HEK293 (cell line): ENCODE data around the gene GATC.
A peak's percentile ranks its signal among the peaks of the same experiment; 100 is the strongest.

Experiments
- CTCF ChIP-seq: fragments of 450-650 bp; formaldehyde crosslinking; IDR thresholded peaks from 2 replicates; pipeline ENCODE4 v1.5.1; 2016; ENCODE audit warnings: missing biosample characterization, missing genetic modification characterization
- GLIS1 ChIP-seq: fragments of 450-650 bp; formaldehyde crosslinking; IDR thresholded peaks from 2 replicates; pipeline ENCODE4 v1.5.1; 2016; ENCODE audit warnings: missing biosample characterization, missing genetic modification characterization
- HOXD13 ChIP-seq: sonication (generic); formaldehyde crosslinking; IDR thresholded peaks from 2 replicates; pipeline ENCODE4 v1.8.0; 2022; ENCODE audit warnings: missing genetic modification reagents, borderline replicate concordance
- PRDM6 ChIP-seq: fragments of 450-650 bp; formaldehyde crosslinking; IDR thresholded peaks from 2 replicates; pipeline ENCODE4 v1.5.1; 2017; ENCODE audit warnings: missing biosample characterization, missing genetic modification characterization
- RBAK ChIP-seq: fragments of 450-650 bp; formaldehyde crosslinking; IDR thresholded peaks from 2 replicates; pipeline ENCODE4 v1.5.1; 2016; ENCODE audit warnings: missing biosample characterization, missing genetic modification characterization
- TCF7L2 ChIP-seq: IDR thresholded peaks from 2 replicates; pipeline ENCODE4 v1.6.1; 2011; ENCODE audit warnings: low read depth, mild to moderate bottlenecking, inconsistent platforms, low read length, moderate library complexity, borderline replicate concordance
- WT1 ChIP-seq: fragments of 450-650 bp; formaldehyde crosslinking; IDR thresholded peaks from 2 replicates; pipeline ENCODE4 v1.5.1; 2016; ENCODE audit warnings: missing biosample characterization, missing genetic modification characterization
- ZBTB11 ChIP-seq: fragments of 450-650 bp; formaldehyde crosslinking; conservative IDR thresholded peaks from 2 replicates; pipeline ENCODE4 v1.5.1; 2016; ENCODE audit warnings: low read depth, missing biosample characterization, missing genetic modification characterization
- ZBTB21 ChIP-seq: fragments of 450-650 bp; formaldehyde crosslinking; IDR thresholded peaks from 2 replicates; pipeline ENCODE4 v1.5.1; 2017; ENCODE audit warnings: missing biosample characterization, missing genetic modification characterization
- ZBTB6 ChIP-seq: fragments of 450-650 bp; formaldehyde crosslinking; IDR thresholded peaks from 2 replicates; pipeline ENCODE4 v1.5.1; 2017; ENCODE audit warnings: missing biosample characterization, missing genetic modification characterization
- ZBTB7A ChIP-seq: fragments of 450-650 bp; formaldehyde crosslinking; IDR thresholded peaks from 2 replicates; pipeline ENCODE4 v1.5.1; 2016; ENCODE audit warnings: low read depth, missing biosample characterization, missing genetic modification characterization
- ZFP3 ChIP-seq: fragments of 450-650 bp; formaldehyde crosslinking; IDR thresholded peaks from 2 replicates; pipeline ENCODE4 v1.5.1; 2016; ENCODE audit warnings: low read depth, missing biosample characterization, missing genetic modification characterization
- ZFP69B ChIP-seq: fragments of 450-650 bp; formaldehyde crosslinking; IDR thresholded peaks from 2 replicates; pipeline ENCODE4 v1.5.1; 2016; ENCODE audit warnings: missing biosample characterization, missing genetic modification characterization
- ZNF112 ChIP-seq: fragments of 450-650 bp; formaldehyde crosslinking; IDR thresholded peaks from 2 replicates; pipeline ENCODE4 v1.5.0; 2017; ENCODE audit warnings: missing biosample characterization, missing genetic modification characterization
- ZNF138 ChIP-seq: fragments of 450-650 bp; formaldehyde crosslinking; IDR thresholded peaks from 2 replicates; pipeline ENCODE4 v1.5.1; 2016; ENCODE audit warnings: missing biosample characterization, missing genetic modification characterization, borderline replicate concordance
- ZNF155 ChIP-seq: fragments of 450-650 bp; formaldehyde crosslinking; IDR thresholded peaks from 2 replicates; pipeline ENCODE4 v1.5.1; 2016; ENCODE audit warnings: missing biosample characterization, missing genetic modification characterization
- ZNF16 ChIP-seq: fragments of 450-650 bp; formaldehyde crosslinking; IDR thresholded peaks from 2 replicates; pipeline ENCODE4 v1.5.1; 2016; ENCODE audit warnings: low read depth, missing biosample characterization, missing genetic modification characterization
- ZNF202 ChIP-seq: fragments of 450-650 bp; formaldehyde crosslinking; IDR thresholded peaks from 2 replicates; pipeline ENCODE4 v1.5.1; 2016; ENCODE audit warnings: missing biosample characterization, missing genetic modification characterization, borderline replicate concordance
- ZNF341 ChIP-seq: fragments of 450-650 bp; formaldehyde crosslinking; IDR thresholded peaks from 2 replicates; pipeline ENCODE4; 2016; ENCODE audit warnings: low read depth, missing biosample characterization, missing genetic modification characterization
- ZNF394 ChIP-seq: fragments of 450-650 bp; formaldehyde crosslinking; IDR thresholded peaks from 2 replicates; pipeline ENCODE4 v1.5.1; 2016; ENCODE audit warnings: missing biosample characterization, missing genetic modification characterization, mild to moderate bottlenecking, moderate library complexity, borderline replicate concordance
- ZNF404 ChIP-seq: fragments of 450-650 bp; formaldehyde crosslinking; IDR thresholded peaks from 2 replicates; pipeline ENCODE4 v1.5.1; 2017; ENCODE audit warnings: missing biosample characterization, missing genetic modification characterization
- ZNF501 ChIP-seq: fragments of 450-650 bp; formaldehyde crosslinking; IDR thresholded peaks from 2 replicates; pipeline ENCODE4 v1.5.1; 2016; ENCODE audit warnings: missing biosample characterization, missing genetic modification characterization
- ZNF529 ChIP-seq: fragments of 450-650 bp; formaldehyde crosslinking; IDR thresholded peaks from 2 replicates; pipeline ENCODE4 v1.5.1; 2017; ENCODE audit warnings: missing genetic modification characterization, missing biosample characterization; ENCODE audit not compliant: insufficient replicate concordance
- ZNF530 ChIP-seq: fragments of 450-650 bp; formaldehyde crosslinking; IDR thresholded peaks from 2 replicates; pipeline ENCODE4 v1.5.1; 2016; ENCODE audit warnings: low read depth, missing biosample characterization, missing genetic modification characterization
- ZNF660 ChIP-seq: fragments of 450-650 bp; IDR thresholded peaks from 2 replicates; pipeline ENCODE4 v1.5.1; 2018; ENCODE audit warnings: missing biosample characterization, mild to moderate bottlenecking, missing genetic modification characterization
- ZNF664 ChIP-seq: fragments of 450-650 bp; formaldehyde crosslinking; IDR thresholded peaks from 2 replicates; pipeline ENCODE4 v1.5.1; 2016; ENCODE audit warnings: missing biosample characterization, missing genetic modification characterization
- ZNF704 ChIP-seq: fragments of 450-650 bp; formaldehyde crosslinking; IDR thresholded peaks from 2 replicates; pipeline ENCODE4 v1.5.1; 2016; ENCODE audit warnings: missing biosample characterization, missing genetic modification characterization
- ZNF768 ChIP-seq: fragments of 450-650 bp; formaldehyde crosslinking; IDR thresholded peaks from 2 replicates; pipeline ENCODE4 v1.5.1; 2018; ENCODE audit warnings: missing biosample characterization, mild to moderate bottlenecking, missing genetic modification characterization
- ZSCAN4 ChIP-seq: fragments of 450-650 bp; formaldehyde crosslinking; IDR thresholded peaks from 2 replicates; pipeline ENCODE4 v1.5.1; 2017; ENCODE audit warnings: missing biosample characterization, missing genetic modification characterization

GATC gene

GRCh38 chr12:120468821-120469449, 22.7 kb downstream of the GATC start (continued):
- TF ChIP-seq ZNF112 (tag by site-specific recombination) (no peak), TCF7L2 (no peak), ZNF394 (tag by site-specific recombination) (no peak), ZFP3 (tag by site-specific recombination) (no peak), ZNF155 (no peak), CTCF (tag by site-specific recombination) (0 out of 2 replicates have a peak, but pooled peaks have one; percentile 31), ZNF501 (tag by site-specific recombination) (no peak), ZBTB11 (tag by site-specific recombination) (no peak), ZNF202 (tag by site-specific recombination) (no peak), ZNF660 (tag by site-specific recombination) (no peak), ZNF138 (tag by site-specific recombination) (no peak), ZSCAN4 (no peak), ZNF529 (tag by site-specific recombination) (no peak), ZNF16 (tag by site-specific recombination) (no peak), RBAK (tag by site-specific recombination) (no peak), PRDM6 (no peak), WT1 (tag by site-specific recombination) (no peak), ZNF530 (tag by site-specific recombination) (no peak), ZNF768 (tag by site-specific recombination) (no peak), HOXD13 (CRISPR knock-in tag) (no peak), ZBTB6 (tag by site-specific recombination) (no peak), ZNF404 (tag by site-specific recombination) (no peak), GLIS1 (tag by site-specific recombination) (peak; percentile 54), ZNF341 (tag by site-specific recombination) (peak; percentile 84), ZNF664 (tag by site-specific recombination) (no peak), ZBTB7A (tag by site-specific recombination) (peak; percentile 50; the same call in 1 of the 2 replicates), ZNF704 (tag by site-specific recombination) (no peak), ZFP69B (tag by site-specific recombination) (no peak), ZBTB21 (tag by site-specific recombination) (no peak)
